Measurements from ENCODE around the gene UNC5B. TPM values are rescaled to one million over a fixed set of nuclear protein-coding genes. Genes with fewer than 3 reads are reported as not detected.

Gene UNC5B
- total RNA-seq, 1 donor: 135 TPM

DNA sequence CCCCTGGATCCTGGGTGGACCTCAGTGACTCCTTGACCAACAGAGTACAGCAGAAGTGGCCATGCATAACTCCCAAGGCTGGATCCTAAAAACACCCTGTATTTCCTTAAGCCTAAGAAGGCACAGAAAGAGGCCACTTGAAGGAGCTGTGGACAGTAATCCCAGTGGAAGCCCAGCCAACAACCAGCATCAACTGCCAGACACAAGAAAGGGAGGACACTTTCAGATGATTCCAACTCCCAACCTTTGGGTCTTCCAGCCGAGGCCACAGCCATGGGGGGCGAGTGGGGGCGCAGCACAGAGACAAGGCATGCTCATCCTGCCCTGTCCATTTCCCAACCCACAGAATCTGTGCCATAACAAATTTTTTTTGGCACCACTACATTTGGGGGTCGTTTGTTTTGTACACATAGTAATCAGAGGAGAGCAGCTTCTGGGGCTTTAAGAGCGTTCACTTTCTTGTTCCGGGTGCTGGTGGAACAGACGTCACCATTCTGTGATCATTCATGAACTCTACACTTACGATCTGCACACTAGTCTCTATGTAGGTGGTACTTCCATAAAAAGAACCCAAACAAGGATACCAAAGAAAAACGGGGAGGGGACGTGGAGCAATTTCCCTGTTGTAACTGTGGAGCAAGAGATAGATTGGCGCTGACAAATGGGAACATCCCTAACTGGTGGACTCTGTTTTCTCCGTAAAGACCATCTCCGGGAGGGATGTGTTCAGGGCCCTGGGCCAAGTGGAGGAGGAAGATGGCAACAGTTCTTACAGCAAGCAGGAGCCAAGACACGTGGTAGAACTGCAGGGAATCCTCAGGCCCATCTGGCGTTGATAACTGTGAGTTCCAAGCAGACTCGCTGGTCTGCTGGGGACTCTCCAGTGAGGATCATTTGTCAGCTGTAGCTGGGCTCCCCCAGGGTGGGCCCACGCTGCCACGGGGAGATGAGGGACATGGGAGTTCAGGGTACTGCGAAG lies 100.7 kb downstream of the UNC5B start:
- peaks cover 8% of the 10 kb centered on the region for H3K4me1 ChIP-seq (ENCODE audit: insufficient read depth, low read length)
- no peak for DNase-seq (ENCODE audit: insufficient read length, low spot score, missing footprints)
- H3K36me3 ChIP-seq (ENCODE audit: insufficient read depth, low read length): no peaks in the 10 kb centered on the region
- no peaks in the 10 kb centered on the region for H4K20me1 ChIP-seq (ENCODE audit: insufficient read depth, low read length)
- H3K27me3 ChIP-seq (ENCODE audit: insufficient read depth, low read length): peaks cover 10% of the 10 kb centered on the region
- H3K4me2 ChIP-seq (ENCODE audit: insufficient read depth, low read length): peak overlapping the region; percentile 49
- H3K9me3 ChIP-seq (ENCODE audit: low read depth, low read length): no peaks in the 10 kb centered on the region
- H3K79me2 ChIP-seq (ENCODE audit: insufficient read depth, low read length): no peaks in the 10 kb centered on the region
- H3K27ac ChIP-seq (ENCODE audit: low read depth, low read length): no peak overlapping the region
- H3K4me3 ChIP-seq (ENCODE audit: insufficient read depth, low read length): peak overlapping the region; percentile 33
- H2AFZ ChIP-seq (ENCODE audit: low read length): peak overlapping the region; percentile 42
- TF ChIP-seq, protein P1, sequence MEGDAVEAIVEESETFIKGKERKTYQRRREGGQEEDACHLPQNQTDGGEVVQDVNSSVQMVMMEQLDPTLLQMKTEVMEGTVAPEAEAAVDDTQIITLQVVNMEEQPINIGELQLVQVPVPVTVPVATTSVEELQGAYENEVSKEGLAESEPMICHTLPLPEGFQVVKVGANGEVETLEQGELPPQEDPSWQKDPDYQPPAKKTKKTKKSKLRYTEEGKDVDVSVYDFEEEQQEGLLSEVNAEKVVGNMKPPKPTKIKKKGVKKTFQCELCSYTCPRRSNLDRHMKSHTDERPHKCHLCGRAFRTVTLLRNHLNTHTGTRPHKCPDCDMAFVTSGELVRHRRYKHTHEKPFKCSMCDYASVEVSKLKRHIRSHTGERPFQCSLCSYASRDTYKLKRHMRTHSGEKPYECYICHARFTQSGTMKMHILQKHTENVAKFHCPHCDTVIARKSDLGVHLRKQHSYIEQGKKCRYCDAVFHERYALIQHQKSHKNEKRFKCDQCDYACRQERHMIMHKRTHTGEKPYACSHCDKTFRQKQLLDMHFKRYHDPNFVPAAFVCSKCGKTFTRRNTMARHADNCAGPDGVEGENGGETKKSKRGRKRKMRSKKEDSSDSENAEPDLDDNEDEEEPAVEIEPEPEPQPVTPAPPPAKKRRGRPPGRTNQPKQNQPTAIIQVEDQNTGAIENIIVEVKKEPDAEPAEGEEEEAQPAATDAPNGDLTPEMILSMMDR (IDR thresholded peaks at IDR 0.05; ENCODE audit: extremely low read depth, low read depth, low read length): no peak

DNA sequence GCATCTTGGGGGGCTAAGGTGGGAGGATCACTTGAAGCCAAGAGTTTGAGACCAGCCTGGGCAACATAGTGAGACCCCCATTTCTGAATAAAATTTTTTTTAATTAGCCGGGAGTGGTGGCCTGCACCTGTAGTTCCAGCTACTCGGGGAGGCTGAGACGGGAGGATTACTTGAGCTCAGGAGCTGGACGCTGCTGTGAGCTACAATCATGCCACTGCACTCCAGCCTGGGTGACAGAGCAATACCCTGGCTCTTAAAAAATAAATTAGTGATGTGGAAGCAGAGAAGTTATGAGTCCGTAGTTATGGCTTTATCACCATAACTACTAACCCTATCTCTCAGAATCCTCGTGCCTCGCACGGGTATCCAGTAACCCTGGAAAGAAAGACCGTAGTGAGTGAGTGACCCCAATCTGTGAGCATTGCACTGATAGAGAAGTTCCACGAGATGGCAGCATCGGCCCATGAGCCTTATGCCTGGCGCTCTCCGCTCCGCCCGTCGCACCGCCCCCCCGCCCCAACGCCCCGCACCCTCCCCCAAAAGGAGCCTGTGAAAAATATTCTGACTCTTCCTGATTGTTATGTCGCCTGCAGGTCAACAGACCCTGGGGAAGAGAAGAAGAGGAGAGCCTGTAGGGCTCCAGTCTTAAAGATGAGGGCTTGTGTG lies 101.8 kb downstream of the UNC5B start:
- Histone ChIP-seq H3K36me3 (ENCODE audit: insufficient read depth, low read length) (no peaks in the 10 kb centered on the region), H3K79me2 (ENCODE audit: insufficient read depth, low read length) (no peaks in the 10 kb centered on the region), H4K20me1 (ENCODE audit: insufficient read depth, low read length) (no peaks in the 10 kb centered on the region), H3K4me1 (ENCODE audit: insufficient read depth, low read length) (peaks cover 8% of the 10 kb centered on the region), H2AFZ (ENCODE audit: low read length) (peak overlapping the region; percentile 70), H3K27ac (ENCODE audit: low read depth, low read length) (no peak overlapping the region), H3K4me2 (ENCODE audit: insufficient read depth, low read length) (peak overlapping the region; percentile 52), H3K4me3 (ENCODE audit: insufficient read depth, low read length) (no peak overlapping the region), H3K9me3 (ENCODE audit: low read depth, low read length) (no peaks in the 10 kb centered on the region), H3K27me3 (ENCODE audit: insufficient read depth, low read length) (peaks cover 10% of the 10 kb centered on the region)
- peak; percentile 95 for DNase-seq (ENCODE audit: insufficient read length, low spot score, missing footprints)
- TF ChIP-seq, protein P1 (IDR thresholded peaks at IDR 0.05; ENCODE audit: extremely low read depth, low read depth, low read length): peak; percentile 56

DNA sequence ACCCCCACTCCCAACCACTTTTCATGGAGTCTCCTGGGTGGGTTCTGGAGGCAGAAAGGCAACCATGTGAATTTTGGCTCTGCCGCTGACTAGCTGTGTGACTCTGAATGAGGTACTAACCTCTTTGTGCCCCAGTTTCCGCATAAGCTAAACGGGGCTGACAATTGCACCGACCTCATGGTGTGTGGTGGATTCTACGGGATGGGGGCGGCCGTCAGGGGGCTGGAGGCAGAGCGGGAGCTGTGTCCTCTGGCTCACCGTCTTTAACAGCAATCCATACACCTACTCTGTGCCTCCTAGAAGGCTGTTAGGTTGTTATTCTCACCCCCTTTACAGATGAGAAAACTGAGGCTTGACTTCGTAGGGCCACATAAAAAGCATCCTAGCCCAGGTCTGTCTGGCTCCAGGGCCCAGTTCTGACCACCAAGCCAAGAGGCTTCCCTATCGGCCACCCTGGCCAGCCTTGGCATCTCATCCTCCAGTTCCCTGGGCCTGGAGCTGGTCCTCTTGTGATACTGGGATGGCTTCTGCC lies 102.4 kb downstream of the UNC5B start:
- Histone ChIP-seq H2AFZ (ENCODE audit: low read length) (peak overlapping the region; percentile 70), H3K9me3 (ENCODE audit: low read depth, low read length) (no peaks in the 10 kb centered on the region)

More for the DNA sequence above, 102.4 kb downstream of the UNC5B start:
- Histone ChIP-seq H3K79me2 (ENCODE audit: insufficient read depth, low read length) (no peaks in the 10 kb centered on the region), H3K4me1 (ENCODE audit: insufficient read depth, low read length) (peaks cover 14% of the 10 kb centered on the region), H3K27me3 (ENCODE audit: insufficient read depth, low read length) (peaks cover 10% of the 10 kb centered on the region), H3K4me3 (ENCODE audit: insufficient read depth, low read length) (no peak overlapping the region), H3K4me2 (ENCODE audit: insufficient read depth, low read length) (peak overlapping the region; percentile 41), H4K20me1 (ENCODE audit: insufficient read depth, low read length) (no peaks in the 10 kb centered on the region), H3K27ac (ENCODE audit: low read depth, low read length) (no peak overlapping the region), H3K36me3 (ENCODE audit: insufficient read depth, low read length) (no peaks in the 10 kb centered on the region)
- TF ChIP-seq, protein P1 (IDR thresholded peaks at IDR 0.05; ENCODE audit: extremely low read depth, low read depth, low read length): no peak
- no peak for DNase-seq (ENCODE audit: insufficient read length, low spot score, missing footprints)
